ENCODE results near the gene SLC25A11.
A peak's percentile ranks its signal among the peaks of the same experiment; 100 is the strongest.

SLC25A11 gene

DNA sequence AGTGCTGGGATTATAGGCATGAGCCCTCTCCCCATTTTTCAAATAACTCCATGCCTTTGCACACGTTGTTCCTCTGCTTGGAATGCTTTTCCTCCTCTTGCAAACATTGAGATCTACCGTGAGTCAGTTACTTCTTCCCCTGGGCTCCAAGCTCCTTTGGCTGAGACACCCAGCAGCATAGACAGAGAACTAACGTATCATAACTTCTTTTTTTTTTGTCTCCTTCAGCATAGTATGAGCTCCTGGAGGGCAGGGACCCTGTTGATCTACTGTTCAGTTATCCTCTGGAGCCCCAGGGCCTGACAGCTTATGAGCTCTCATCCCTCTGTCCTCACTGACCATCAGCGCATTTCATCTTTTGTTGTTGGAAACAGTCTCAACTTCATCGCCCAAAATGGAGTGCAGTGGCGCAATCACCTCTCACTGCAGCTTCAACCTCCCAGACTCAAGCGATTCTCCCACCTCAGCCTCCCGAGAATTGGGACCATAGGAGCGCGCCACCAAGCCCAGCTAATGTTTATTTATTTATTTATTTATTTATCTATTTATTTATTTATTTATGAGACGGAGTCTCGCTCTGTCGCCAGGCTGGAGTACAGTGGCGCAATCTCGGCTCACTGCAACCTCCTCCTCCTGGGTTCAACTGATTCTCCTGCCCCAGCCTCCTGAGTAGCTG, 25.6 kb upstream of the SLC25A11 start:
- no peak overlapping the region for H3K9ac ChIP-seq (ENCODE audit: low read length)
- peaks cover 13% of the 10 kb centered on the region for H3K36me3 ChIP-seq (ENCODE audit: control insufficient read depth, insufficient read depth, low read length)
- H3K4me3 ChIP-seq (ENCODE audit: low read depth, low read length) = no peak overlapping the region
- H3K27ac ChIP-seq (ENCODE audit: low read depth, low read length) = no peak overlapping the region
- no peaks in the 10 kb centered on the region for H3K27me3 ChIP-seq (ENCODE audit: control insufficient read depth, insufficient read depth, low read length)
- H3K4me1 ChIP-seq (ENCODE audit: control insufficient read depth, insufficient read depth, low read length) = peaks cover 32% of the 10 kb centered on the region
- H3K9me3 ChIP-seq (ENCODE audit: control insufficient read depth, insufficient read depth, low read depth, low read length) = peaks cover 5% of the 10 kb centered on the region; the same call in 1 of the 2 replicates

DNA sequence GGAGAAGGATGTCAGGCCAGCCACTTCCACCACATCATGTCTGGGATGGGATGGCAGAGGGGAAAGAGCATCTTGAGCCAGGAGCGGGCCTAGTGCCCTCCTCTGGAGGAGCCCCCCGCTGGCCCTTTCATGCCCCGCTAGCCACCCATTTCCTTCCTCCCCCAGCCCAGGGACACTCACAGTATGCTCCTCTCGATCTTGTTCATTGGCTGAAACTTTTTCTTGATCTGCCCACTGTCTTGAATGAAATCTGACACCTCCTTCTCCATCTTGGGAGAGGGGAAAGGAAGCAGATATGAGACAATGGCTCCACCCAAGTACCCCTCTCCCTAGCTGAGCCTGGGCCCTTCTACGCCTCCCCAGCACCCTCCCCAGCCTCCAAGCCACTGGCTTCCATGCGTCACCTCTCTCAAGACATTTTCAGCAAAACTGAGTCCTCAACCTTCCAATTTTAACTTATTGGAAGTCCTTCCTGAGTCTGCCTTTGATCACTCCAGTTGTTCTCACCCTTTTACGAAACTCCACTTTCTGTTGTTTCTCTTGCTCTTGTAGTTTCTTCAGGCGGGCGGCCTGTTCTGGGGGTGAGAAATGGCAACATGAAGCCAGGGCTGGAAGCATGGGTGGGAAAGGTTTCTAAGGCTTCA, 20.6 kb upstream of the SLC25A11 start:
- Histone ChIP-seq H3K9ac (ENCODE audit: low read length) (no peak overlapping the region), H3K9me3 (ENCODE audit: control insufficient read depth, insufficient read depth, low read depth, low read length) (peaks cover 3% of the 10 kb centered on the region; the same call in 1 of the 2 replicates), H3K27ac (ENCODE audit: low read depth, low read length) (no peak overlapping the region), H3K36me3 (ENCODE audit: control insufficient read depth, insufficient read depth, low read length) (peaks cover 22% of the 10 kb centered on the region), H3K4me3 (ENCODE audit: low read depth, low read length) (no peak overlapping the region), H3K4me1 (ENCODE audit: control insufficient read depth, insufficient read depth, low read length) (peaks cover 17% of the 10 kb centered on the region), H3K27me3 (ENCODE audit: control insufficient read depth, insufficient read depth, low read length) (no peaks in the 10 kb centered on the region)

DNA sequence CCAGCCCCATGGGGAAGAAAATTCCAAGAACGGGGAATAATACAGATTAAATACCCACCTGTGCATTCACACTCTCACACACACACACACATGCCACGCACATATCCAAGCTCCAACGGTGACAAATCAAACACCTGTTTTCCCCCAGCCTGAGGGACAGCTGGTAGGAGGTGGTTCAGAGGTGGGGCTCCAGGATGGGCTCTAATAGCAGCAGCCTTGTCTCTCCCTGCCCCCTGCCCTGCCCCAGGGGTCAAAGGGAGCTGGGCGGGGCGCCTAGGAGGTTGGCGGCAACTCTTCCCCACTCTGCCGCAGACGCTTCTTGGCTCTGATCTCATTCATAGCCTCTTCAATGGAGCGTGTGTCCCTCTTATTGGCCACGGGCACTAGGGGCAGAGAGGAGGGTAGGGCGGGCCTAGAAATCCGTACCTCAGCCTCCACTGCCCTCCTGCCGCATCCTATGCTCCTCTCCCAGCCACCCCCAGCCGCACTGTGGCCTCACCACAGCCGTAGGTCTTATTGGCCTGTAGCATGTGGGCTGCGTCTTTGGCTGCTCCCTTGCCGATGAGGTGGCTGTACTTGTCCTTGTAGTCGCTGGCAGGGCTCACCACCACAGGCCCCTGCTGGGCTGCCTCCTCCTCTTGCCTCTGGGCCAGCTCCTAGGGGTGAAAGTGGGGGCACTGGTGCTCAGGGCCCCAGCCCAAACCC, 19.6 kb upstream of the SLC25A11 start:
- H3K9me3 ChIP-seq (ENCODE audit: control insufficient read depth, insufficient read depth, low read depth, low read length) = no peaks in the 10 kb centered on the region
- no peak overlapping the region for H3K9ac ChIP-seq (ENCODE audit: low read length)
- H3K4me1 ChIP-seq (ENCODE audit: control insufficient read depth, insufficient read depth, low read length) = peaks cover 17% of the 10 kb centered on the region
- no peaks in the 10 kb centered on the region for H3K27me3 ChIP-seq (ENCODE audit: control insufficient read depth, insufficient read depth, low read length)
- H3K36me3 ChIP-seq (ENCODE audit: control insufficient read depth, insufficient read depth, low read length) = peaks cover 19% of the 10 kb centered on the region
- H3K4me3 ChIP-seq (ENCODE audit: low read depth, low read length) = no peak overlapping the region
- no peak overlapping the region for H3K27ac ChIP-seq (ENCODE audit: low read depth, low read length)

DNA sequence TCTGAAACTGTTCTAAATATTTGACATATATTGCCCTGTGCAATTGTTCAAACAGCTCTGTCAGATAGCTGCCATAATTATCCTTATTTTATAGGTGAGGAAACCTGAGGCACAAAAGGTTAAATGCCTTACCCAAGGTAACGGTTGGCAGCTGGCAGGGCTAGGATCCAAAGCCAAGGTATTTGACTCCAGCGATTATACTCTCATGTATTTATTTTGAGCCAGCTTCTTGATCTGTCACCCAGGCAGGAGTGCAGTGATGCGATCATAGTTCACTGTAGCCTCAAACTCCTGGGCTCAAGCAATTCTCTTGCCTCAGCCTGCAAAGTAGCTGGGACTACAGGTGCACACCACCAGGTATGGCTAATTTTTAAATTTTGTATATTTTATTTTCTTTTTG, 18.3 kb upstream of the SLC25A11 start:
- H3K9me3 ChIP-seq (ENCODE audit: control insufficient read depth, insufficient read depth, low read depth, low read length) = no peaks in the 10 kb centered on the region
- H3K4me3 ChIP-seq (ENCODE audit: low read depth, low read length) = no peak overlapping the region
- no peak overlapping the region for H3K27ac ChIP-seq (ENCODE audit: low read depth, low read length)
- no peaks in the 10 kb centered on the region for H3K27me3 ChIP-seq (ENCODE audit: control insufficient read depth, insufficient read depth, low read length)
- H3K36me3 ChIP-seq (ENCODE audit: control insufficient read depth, insufficient read depth, low read length) = peaks cover 19% of the 10 kb centered on the region
- no peak overlapping the region for H3K9ac ChIP-seq (ENCODE audit: low read length)
- H3K4me1 ChIP-seq (ENCODE audit: control insufficient read depth, insufficient read depth, low read length) = peaks cover 25% of the 10 kb centered on the region

DNA sequence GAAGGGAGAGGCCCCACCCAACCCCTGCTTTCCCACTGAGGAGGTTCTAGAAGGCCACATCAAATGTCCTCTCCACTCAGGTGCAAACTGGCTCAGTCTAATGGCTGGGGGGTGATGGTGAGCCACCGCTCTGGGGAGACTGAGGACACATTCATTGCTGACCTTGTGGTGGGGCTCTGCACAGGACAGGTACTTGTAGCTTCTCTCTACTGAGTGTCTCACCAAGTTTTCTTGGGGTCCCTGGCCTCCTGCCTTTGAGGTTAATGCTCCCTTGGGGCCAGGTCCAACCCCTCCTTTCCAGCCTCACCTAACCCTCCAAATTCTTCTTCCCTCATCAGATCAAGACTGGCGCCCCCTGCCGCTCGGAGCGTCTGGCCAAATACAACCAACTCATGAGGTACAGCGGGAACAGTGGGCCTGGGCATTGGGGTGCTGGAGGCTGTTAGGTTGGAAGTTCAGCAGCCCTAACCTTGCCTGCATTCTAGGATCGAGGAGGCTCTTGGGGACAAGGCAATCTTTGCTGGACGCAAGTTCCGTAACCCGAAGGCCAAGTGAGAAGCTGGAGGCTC, 16.7 kb upstream of the SLC25A11 start:
- Histone ChIP-seq H3K36me3 (ENCODE audit: control insufficient read depth, insufficient read depth, low read length) (peaks cover 19% of the 10 kb centered on the region), H3K27ac (ENCODE audit: low read depth, low read length) (no peak overlapping the region), H3K9me3 (ENCODE audit: control insufficient read depth, insufficient read depth, low read depth, low read length) (no peaks in the 10 kb centered on the region), H3K4me3 (ENCODE audit: low read depth, low read length) (no peak overlapping the region), H3K4me1 (ENCODE audit: control insufficient read depth, insufficient read depth, low read length) (peaks cover 35% of the 10 kb centered on the region), H3K9ac (ENCODE audit: low read length) (no peak overlapping the region), H3K27me3 (ENCODE audit: control insufficient read depth, insufficient read depth, low read length) (no peaks in the 10 kb centered on the region)

DNA sequence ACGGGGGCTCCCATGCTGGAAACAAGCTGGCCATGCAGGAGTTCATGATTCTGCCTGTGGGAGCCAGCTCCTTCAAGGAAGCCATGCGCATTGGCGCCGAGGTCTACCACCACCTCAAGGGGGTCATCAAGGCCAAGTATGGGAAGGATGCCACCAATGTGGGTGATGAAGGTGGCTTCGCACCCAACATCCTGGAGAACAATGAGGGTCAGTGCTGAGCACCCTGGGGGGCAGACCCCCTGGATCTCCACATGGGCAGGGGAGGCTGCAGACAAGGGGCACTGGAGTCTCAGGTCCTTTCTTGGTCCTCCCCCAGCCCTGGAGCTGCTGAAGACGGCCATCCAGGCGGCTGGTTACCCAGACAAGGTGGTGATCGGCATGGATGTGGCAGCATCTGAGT, 15.2 kb upstream of the SLC25A11 start:
- H3K27me3 ChIP-seq (ENCODE audit: control insufficient read depth, insufficient read depth, low read length) = no peaks in the 10 kb centered on the region
- H3K27ac ChIP-seq (ENCODE audit: low read depth, low read length) = no peak overlapping the region
- peaks cover 11% of the 10 kb centered on the region for H3K36me3 ChIP-seq (ENCODE audit: control insufficient read depth, insufficient read depth, low read length)
- no peak overlapping the region for H3K9ac ChIP-seq (ENCODE audit: low read length)
- peaks cover 40% of the 10 kb centered on the region for H3K4me1 ChIP-seq (ENCODE audit: control insufficient read depth, insufficient read depth, low read length)
- H3K4me3 ChIP-seq (ENCODE audit: low read depth, low read length) = no peak overlapping the region
- H3K9me3 ChIP-seq (ENCODE audit: control insufficient read depth, insufficient read depth, low read depth, low read length) = no peaks in the 10 kb centered on the region

DNA sequence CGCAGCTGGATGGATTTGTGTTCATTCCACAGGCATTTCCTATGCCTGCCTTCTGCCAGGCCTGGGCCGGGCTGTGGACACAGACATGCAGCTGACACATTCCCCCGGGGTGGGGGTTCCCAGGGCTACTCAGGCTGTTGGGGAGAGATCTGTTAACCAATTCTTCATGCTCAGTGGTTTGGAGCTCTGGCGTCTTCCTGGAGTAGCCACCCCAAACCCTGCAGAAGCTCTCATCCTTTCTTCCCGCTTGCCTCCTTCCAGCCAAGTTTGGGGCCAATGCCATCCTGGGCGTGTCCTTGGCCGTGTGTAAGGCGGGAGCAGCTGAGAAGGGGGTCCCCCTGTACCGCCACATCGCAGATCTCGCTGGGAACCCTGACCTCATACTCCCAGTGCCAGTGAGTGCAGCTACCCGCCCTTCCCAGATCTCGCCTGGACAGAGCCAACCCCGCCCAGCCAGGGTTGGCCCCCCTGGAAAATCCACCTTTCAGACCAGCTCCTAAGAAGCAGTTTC, 13.7 kb upstream of the SLC25A11 start:
- peak overlapping the region; percentile 38 for H3K9ac ChIP-seq (ENCODE audit: low read length)
- H3K36me3 ChIP-seq (ENCODE audit: control insufficient read depth, insufficient read depth, low read length) = no peaks in the 10 kb centered on the region; the same call in 1 of the 2 replicates
- no peak overlapping the region for H3K27ac ChIP-seq (ENCODE audit: low read depth, low read length)
- H3K9me3 ChIP-seq (ENCODE audit: control insufficient read depth, insufficient read depth, low read depth, low read length) = no peaks in the 10 kb centered on the region
- peaks cover 31% of the 10 kb centered on the region for H3K4me1 ChIP-seq (ENCODE audit: control insufficient read depth, insufficient read depth, low read length)
- no peak overlapping the region for H3K4me3 ChIP-seq (ENCODE audit: low read depth, low read length)
- no peaks in the 10 kb centered on the region for H3K27me3 ChIP-seq (ENCODE audit: control insufficient read depth, insufficient read depth, low read length)

DNA sequence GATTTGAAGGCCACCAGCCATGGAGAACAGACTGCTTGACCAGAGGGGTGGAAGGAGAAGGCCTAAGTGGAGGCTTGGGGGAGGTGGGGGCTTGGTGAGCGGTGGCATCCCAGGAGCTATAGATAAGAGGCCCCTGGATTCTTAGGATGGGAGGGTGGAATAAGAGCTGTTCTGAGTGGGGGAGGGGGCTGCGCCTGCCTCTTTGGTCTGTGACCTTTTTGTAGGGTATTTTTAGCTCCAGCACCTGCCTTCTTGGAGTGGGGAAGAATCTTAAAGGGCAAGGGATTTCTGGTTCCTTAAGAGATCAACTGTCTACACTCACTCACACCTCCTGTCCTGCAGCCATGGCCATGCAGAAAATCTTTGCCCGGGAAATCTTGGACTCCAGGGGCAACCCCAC, 11.6 kb upstream of the SLC25A11 start:
- Histone ChIP-seq H3K27me3 (ENCODE audit: control insufficient read depth, insufficient read depth, low read length) (no peaks in the 10 kb centered on the region), H3K9ac (ENCODE audit: low read length) (peak overlapping the region; percentile 86), H3K36me3 (ENCODE audit: control insufficient read depth, insufficient read depth, low read length) (peaks cover 14% of the 10 kb centered on the region), H3K4me1 (ENCODE audit: control insufficient read depth, insufficient read depth, low read length) (peaks cover 35% of the 10 kb centered on the region), H3K9me3 (ENCODE audit: control insufficient read depth, insufficient read depth, low read depth, low read length) (no peaks in the 10 kb centered on the region), H3K27ac (ENCODE audit: low read depth, low read length) (no peak overlapping the region), H3K4me3 (ENCODE audit: low read depth, low read length) (peak overlapping the region; percentile 65)

DNA sequence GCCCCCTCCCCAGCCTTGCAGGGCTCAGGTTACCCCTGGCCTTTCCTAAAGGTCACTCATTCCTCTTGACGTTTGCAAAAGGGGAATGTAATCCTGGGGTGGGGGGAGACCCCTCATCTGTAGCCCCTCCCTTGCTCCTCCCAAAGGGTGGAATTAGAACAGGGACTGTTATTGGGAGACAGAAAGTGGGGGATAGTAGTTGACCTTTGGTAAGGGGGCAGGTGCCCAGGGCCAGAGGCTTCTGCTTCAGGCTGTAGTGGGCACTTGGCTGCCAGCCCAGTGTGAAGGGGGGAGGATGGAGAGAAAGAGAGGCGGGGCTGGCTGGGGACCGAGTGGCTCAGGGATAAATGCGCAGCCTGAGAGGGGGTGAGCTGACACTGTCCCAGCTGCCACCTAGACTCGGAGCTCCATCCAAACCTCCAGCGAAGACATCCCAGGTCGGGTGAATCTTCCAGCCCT, 10.9 kb upstream of the SLC25A11 start, which contains the start of gene ENO3:
TSS of gene ENO3 (plus strand) at position 374 of the 459 bp plus-strand sequence. CDS start 711 bp downstream, outside the sequence.
- Histone ChIP-seq H3K9me3 (ENCODE audit: control insufficient read depth, insufficient read depth, low read depth, low read length) (no peaks in the 10 kb centered on the region), H3K4me3 (ENCODE audit: low read depth, low read length) (peak within 1 kb of the TSS; percentile 65), H3K27me3 (ENCODE audit: control insufficient read depth, insufficient read depth, low read length) (no peaks in the 10 kb centered on the region), H3K4me1 (ENCODE audit: control insufficient read depth, insufficient read depth, low read length) (peaks cover 41% of the 10 kb centered on the region), H3K36me3 (ENCODE audit: control insufficient read depth, insufficient read depth, low read length) (peaks cover 21% of the 10 kb centered on the region), H3K9ac (ENCODE audit: low read length) (peak within 1 kb of the TSS; percentile 86), H3K27ac (ENCODE audit: low read depth, low read length) (peak within 1 kb of the TSS; percentile 99)

DNA sequence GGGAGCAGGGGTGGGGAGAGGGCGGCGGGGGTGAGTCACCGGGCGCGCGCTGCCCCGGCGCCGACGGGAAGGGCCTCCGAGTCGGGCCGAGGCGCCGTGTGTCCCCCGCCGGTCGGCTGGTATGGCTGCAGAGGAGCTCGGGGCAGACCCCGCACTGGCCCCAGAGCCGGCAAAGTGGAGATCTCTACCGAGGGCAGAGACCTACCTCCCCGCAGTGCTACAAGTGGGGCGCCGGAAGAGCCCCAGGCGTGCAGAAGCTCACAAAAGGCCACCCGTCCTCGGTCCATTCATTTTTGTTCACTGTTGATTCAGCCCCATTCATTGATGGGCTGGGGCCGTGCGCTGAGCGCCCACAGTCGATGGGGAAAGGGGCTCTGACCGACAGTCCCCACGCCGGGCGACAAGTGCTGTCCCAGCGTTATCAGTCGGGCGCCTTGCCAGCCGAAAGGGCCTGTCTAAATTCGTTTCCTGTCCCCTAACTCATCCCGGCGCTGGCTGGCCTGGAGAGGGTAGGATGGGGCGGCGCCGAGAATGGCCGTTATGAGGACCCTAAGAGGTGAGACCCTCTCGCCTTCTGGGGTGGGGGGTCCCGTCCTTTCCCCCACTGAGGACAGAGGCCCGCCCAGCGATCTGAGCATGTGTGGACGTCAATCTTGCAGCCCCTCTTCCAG, 10.4 kb upstream of the SLC25A11 start:
- Histone ChIP-seq H3K9me3 (ENCODE audit: control insufficient read depth, insufficient read depth, low read depth, low read length) (no peaks in the 10 kb centered on the region), H3K4me3 (ENCODE audit: low read depth, low read length) (peak overlapping the region; percentile 65), H3K27ac (ENCODE audit: low read depth, low read length) (peak overlapping the region; percentile 99), H3K36me3 (ENCODE audit: control insufficient read depth, insufficient read depth, low read length) (peaks cover 27% of the 10 kb centered on the region), H3K27me3 (ENCODE audit: control insufficient read depth, insufficient read depth, low read length) (no peaks in the 10 kb centered on the region), H3K9ac (ENCODE audit: low read length) (peak overlapping the region; percentile 86), H3K4me1 (ENCODE audit: control insufficient read depth, insufficient read depth, low read length) (peaks cover 46% of the 10 kb centered on the region)
